NT2/D1 (cell line): Measurements from ENCODE around the gene AP3B1.

Experiments
- SUZ12 ChIP-seq: IDR thresholded peaks from 2 replicates; pipeline ENCODE4 v1.6.1; 2011; ENCODE audit not compliant: insufficient read length, insufficient read depth; ENCODE audit errors: extremely low read depth
- YY1 ChIP-seq: IDR thresholded peaks from 2 replicates; pipeline ENCODE4 v1.6.1; 2011; ENCODE audit not compliant: insufficient read length, insufficient read depth
- ZNF274 ChIP-seq: IDR thresholded peaks from 2 replicates; pipeline ENCODE4 v1.6.1; 2011; ENCODE audit warnings: mild to moderate bottlenecking, low read depth, low read length

DNA sequence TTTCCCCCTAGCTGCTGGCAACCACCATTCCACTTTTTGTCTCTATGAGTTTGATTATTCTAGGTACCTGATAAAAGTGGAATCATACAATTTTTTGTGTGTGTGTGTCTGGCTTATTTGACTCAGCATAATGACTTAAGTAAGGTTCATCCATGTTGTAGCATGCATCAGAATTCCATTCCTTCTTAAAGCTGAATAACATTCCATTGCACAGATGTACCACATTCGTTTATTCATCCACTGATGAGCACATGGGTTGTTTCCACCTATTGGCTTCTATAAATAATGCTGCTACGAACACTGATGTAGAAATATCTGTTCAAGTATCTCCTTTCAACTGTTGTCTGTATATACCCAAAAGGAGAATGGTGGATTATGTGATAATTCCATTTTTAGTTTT lies 33.7 kb downstream of the AP3B1 start:
- TF ChIP-seq ZNF274 (no peak), YY1 (no peak), SUZ12 (no peak)
